Measurements from ENCODE around the gene BMPR1A. TPM values are rescaled to one million over a fixed set of nuclear protein-coding genes. Genes with fewer than 3 reads are reported as not detected.
A peak's percentile ranks its signal among the peaks of the same experiment; 100 is the strongest.
"Not testable (repeated sequence)": the region's sequence is repeated elsewhere in the genome, so short reads cannot be mapped to it uniquely, and the experiment has no call there.

The BMPR1A gene
- total RNA-seq, 2 donors from 2014 or later: 7.0 to 11.8 TPM

DNA sequence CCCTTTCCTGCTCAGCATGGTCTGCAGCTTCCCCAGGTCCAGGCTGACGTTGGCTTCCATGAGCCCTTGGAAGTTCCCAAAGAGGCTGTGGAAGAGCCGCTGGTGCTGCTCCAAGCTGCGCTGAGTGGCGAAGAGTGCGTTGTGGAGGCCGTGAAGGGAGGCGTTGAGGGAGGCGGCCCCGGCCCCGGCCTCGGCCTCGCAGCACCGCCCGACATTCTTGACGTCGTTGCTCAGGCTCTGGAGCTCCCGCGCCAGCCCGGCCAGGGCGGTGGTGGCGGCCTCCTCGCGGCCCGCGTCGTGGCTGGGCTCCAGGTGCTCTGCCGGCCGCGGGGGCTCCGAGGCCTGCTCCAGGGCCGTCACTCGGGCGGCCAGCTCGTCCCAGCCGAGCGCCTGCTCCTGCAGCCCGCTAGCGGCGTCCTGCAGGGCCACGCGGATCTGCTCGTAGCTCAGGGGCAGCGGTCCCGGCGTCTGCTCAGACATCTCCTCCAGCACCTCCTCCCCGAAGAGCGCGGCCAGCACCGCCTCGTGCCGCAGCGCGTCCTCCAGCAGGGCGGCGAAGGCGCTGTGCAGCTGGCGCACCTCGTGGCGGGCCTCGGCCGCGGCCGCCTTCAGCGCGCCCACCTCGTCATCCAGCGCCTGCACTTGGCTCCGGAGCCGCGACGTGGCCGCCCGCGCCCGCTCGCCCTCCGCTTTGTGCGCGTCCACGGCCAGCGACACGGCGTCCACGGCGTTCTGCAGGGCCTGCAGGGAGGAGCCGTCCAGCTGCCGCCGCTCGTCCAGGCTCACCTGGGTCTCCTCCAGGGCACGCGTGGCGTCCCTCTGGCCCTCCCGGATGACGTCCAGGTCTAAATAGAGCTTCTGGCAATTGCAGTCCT, 186.3 kb downstream of the BMPR1A start:
- H3K4me1 Mint-ChIP-seq (ENCODE audit: low read depth): no peaks in the 10 kb centered on the region
- ATAC-seq (replicated peaks in 1 of 2) (no peak), DNase-seq (no peak)
- H3K27me3 Mint-ChIP-seq (ENCODE audit: low read depth): no peaks in the 10 kb centered on the region
- H3K36me3 Mint-ChIP-seq (ENCODE audit: insufficient read depth in 2 of 2): no peaks in the 10 kb centered on the region
- H3K27ac Mint-ChIP-seq: no peak overlapping the region
- H3K4me3 Mint-ChIP-seq: no peak overlapping the region
- no peaks in the 10 kb centered on the region for H3K9me3 Mint-ChIP-seq

DNA sequence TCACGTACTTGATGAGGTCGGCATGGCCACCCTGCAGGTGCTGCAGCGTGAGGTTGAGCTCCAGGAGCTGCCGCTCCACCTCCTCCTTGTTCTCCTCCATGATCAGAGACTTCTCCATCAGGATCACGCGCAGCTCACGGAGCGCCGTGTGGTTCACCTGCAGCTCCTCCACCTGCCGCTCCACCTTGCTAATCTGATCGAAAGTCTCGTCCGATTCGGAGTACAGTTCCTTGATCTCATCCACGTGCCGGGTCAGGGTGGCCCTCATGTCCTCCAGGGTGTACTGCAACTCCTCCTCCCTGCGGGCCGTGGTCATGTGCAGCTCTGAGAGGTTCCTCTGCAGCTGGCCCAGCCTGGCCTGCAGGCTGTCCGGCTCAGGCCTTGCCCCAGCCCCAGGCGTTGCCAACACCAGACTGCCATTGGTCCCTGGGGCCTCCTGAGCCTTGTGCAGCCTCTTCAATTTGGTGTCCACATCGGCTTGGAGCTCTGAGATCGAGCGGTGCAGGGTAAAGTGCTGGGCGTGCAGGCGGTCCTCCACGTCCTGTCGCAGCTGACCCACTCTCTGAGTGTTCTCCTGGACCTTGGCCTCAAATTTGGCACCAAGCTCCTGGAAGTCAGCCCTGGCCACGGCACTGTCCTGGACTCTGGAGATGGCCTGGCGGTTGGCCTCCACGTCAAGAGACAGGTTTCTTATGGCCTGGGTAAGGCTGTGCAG, 187.1 kb downstream of the BMPR1A start:
- DNase-seq (no peak), ATAC-seq (replicated peaks in 1 of 2) (no peak)
- peaks cover 0 to 2% of the 10 kb centered on the region in 2 donors for H3K36me3 Mint-ChIP-seq (ENCODE audit: insufficient read depth in 2 of 2)
- no peak overlapping the region for H3K27ac Mint-ChIP-seq
- H3K27me3 Mint-ChIP-seq (ENCODE audit: low read depth): no peaks in the 10 kb centered on the region
- no peaks in the 10 kb centered on the region for H3K9me3 Mint-ChIP-seq
- H3K4me3 Mint-ChIP-seq: no peak overlapping the region
- H3K4me1 Mint-ChIP-seq (ENCODE audit: low read depth): no peaks in the 10 kb centered on the region

- Mint-ChIP-seq H3K9me3 (no peaks in the 10 kb centered on the region), H3K4me1 (ENCODE audit: low read depth) (no peaks in the 10 kb centered on the region), H3K4me3 (no peak overlapping the region), H3K27me3 (ENCODE audit: low read depth) (no peaks in the 10 kb centered on the region), H3K36me3 (ENCODE audit: insufficient read depth in 2 of 2) (peaks cover 0 to 2% of the 10 kb centered on the region in 2 donors), H3K27ac (no peak overlapping the region)
- ATAC-seq (replicated peaks in 1 of 2) (no peak), DNase-seq (no peak)
These were observed 187.6 kb downstream of the BMPR1A start for GRCh38 chr10:86944031-86944419.

DNA sequence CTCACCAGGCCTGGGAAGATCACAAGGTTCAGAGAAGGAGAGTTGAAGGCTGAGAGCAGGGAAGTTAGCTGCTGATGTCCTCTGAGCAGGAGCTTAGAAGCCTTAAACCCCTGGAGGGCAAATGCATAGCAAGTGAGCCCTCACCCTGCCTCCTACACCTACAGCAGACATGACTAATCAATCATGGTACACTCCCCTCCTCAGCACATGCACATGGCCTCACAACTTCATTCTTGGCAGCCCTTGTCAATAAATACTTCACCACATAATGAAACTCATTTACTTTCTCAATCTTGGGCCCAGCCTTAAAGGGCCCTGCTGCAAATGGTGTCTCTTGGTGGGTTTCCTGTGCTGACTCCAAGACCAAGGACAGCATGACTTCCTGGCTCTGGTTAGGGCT, 188.1 kb downstream of the BMPR1A start:
- Mint-ChIP-seq H3K4me1 (ENCODE audit: low read depth) (no peaks in the 10 kb centered on the region), H3K27me3 (ENCODE audit: low read depth) (no peaks in the 10 kb centered on the region), H3K27ac (no peak overlapping the region), H3K4me3 (no peak overlapping the region), H3K36me3 (ENCODE audit: insufficient read depth in 2 of 2) (peaks cover 0 to 2% of the 10 kb centered on the region in 2 donors), H3K9me3 (no peaks in the 10 kb centered on the region)
- ATAC-seq (replicated peaks in 1 of 2) (peak in 1 of 2 donors; percentile 18), DNase-seq (no peak)

GRCh38 chr10:86944907-86945306, 188.5 kb downstream of the BMPR1A start:
- H3K4me3 Mint-ChIP-seq: no peak overlapping the region
- no peak overlapping the region for H3K27ac Mint-ChIP-seq
- H3K27me3 Mint-ChIP-seq (ENCODE audit: low read depth): no peaks in the 10 kb centered on the region
- ATAC-seq (replicated peaks in 1 of 2) (no peak), DNase-seq (no peak)
- H3K9me3 Mint-ChIP-seq: no peaks in the 10 kb centered on the region
- peaks cover 0 to 2% of the 10 kb centered on the region in 2 donors for H3K36me3 Mint-ChIP-seq (ENCODE audit: insufficient read depth in 2 of 2)
- peaks cover under 1% of the 10 kb centered on the region for H3K4me1 Mint-ChIP-seq (ENCODE audit: low read depth)

DNA sequence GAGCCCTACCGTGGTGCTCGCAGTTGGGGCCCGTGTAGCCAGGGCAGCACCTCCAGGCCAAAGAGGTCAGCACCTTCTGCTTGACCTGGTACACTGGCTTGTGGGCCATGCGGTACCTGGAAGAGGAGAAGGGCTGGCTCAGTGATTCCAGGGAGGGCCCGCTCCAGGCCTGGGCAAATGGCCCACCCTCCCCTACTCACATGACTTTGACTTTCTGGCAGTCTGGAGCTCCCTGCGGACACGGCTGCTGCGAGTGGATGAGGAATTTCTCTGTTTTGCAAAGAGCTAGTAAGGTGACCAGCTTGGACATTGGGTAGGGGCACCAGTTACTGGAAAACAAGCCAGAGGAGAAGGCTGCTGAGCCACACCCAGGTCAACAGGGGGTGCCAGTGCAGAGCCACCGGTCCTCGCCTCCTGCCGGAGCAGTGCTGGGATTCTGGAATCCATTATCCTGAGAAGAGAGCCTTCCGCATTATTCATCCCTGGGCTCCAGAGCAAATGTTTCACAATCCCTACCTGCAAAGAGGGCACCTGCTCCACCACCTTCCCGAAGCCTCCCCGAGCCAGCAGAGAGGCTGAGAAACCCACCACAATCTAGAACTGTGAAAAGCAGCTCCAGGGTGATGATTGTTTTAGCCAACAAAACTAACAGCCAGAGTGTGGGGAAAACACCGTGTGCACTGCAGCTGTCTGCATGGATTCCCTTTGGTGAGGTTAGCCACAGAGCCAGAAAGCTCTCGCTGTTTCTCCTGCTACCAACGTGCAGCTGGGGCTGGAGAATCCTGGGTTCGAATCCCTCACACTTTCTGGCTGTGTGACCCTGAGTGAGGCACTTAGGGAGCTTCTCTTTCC, 189.2 kb downstream of the BMPR1A start:
- no peaks in the 10 kb centered on the region for H3K27me3 Mint-ChIP-seq (ENCODE audit: low read depth)
- ATAC-seq (replicated peaks in 1 of 2): no peak

DNA sequence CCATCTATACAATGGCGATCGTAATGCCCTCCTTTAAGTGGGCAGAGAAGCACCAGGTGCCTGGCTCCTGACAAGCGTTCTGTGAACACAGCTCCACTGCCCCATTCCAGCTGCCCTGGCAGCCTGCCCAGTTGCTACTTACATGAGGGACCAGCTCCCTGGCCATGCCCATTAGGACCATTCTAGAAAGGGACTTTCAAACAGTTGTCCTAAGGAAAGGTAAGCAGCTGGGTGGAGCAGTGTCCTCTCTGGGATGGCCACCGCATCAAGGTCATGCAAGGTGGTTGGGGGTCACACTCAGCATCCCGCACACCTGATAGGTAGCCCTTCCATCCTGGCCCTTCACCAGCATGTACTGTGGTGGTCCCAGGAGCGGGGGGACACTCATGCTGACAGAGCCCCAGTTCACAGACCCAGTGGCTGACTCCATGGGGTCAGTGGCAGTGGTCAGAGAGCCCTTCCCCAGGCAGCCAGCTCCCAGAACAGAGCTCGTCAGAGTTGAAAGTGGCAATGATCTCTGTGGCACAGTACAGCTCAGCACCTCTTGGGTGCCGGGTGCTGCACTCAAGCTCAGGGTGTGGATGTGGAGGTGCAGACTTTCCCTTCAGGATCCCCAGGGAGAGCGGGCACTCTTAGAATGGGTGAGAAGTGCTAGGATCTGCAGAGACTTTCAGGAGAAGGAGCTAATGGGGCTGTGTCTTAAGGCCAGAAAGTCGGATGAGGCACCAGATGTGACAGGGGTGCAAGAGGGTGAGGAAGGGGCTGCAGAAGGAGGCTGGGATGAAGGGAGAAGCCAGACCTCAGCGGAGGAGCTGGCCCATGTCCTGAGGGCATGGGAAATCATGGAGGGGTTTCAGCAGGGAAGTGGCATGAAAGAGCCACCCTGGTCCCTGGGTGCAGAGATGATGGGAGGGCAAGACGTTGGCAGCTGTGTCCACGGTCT, 190.1 kb downstream of the BMPR1A start:
- DNase-seq (no peak), ATAC-seq (replicated peaks in 1 of 2) (no peak)
- no peak overlapping the region for H3K27ac Mint-ChIP-seq

More for the DNA sequence above, 189.2 kb downstream of the BMPR1A start:
- Mint-ChIP-seq H3K27ac (no peak overlapping the region), H3K36me3 (ENCODE audit: insufficient read depth in 2 of 2) (peaks cover 1 to 2% of the 10 kb centered on the region in 2 donors), H3K9me3 (peaks cover 0 to 1% of the 10 kb centered on the region in 2 donors), H3K4me3 (no peak overlapping the region), H3K4me1 (ENCODE audit: low read depth) (peaks cover 7% of the 10 kb centered on the region)
- no peak for DNase-seq

DNA sequence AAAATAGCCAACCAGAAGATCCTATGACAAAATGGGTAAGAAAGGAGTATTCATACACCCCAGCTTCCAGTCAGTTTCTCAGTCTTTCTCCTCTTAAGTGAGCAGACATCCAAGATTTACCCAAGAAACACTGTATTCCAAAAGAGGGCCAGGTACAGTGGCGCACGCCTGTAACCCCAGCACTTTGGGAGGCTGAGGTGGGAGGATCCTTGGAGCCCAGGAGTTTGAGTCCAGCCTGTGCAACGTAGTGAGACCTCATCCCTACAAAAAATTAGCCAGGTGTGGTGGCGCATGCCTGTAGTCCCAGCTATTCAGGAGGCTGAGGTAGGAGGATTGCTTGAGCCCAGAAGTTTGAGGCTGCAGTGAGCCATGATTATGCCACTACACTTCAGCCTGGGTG, 191.4 kb downstream of the BMPR1A start:
- ATAC-seq (replicated peaks in 1 of 2); H3K9me3 Mint-ChIP-seq; H3K4me3 Mint-ChIP-seq; H3K4me1 Mint-ChIP-seq (ENCODE audit: low read depth); H3K27ac Mint-ChIP-seq; DNase-seq; H3K27me3 Mint-ChIP-seq (ENCODE audit: low read depth): not testable (repeated sequence)
- peaks cover 3 to 12% of the 10 kb centered on the region in 2 donors for H3K36me3 Mint-ChIP-seq (ENCODE audit: insufficient read depth in 2 of 2)

More for the DNA sequence above, 190.1 kb downstream of the BMPR1A start:
- Mint-ChIP-seq H3K4me1 (ENCODE audit: low read depth) (peaks cover 10% of the 10 kb centered on the region), H3K9me3 (peaks cover 0 to 1% of the 10 kb centered on the region in 2 donors), H3K27me3 (ENCODE audit: low read depth) (no peaks in the 10 kb centered on the region), H3K36me3 (ENCODE audit: insufficient read depth in 2 of 2) (peaks cover 1 to 2% of the 10 kb centered on the region in 2 donors), H3K4me3 (no peak overlapping the region)

- Mint-ChIP-seq H3K4me3 (no peak overlapping the region), H3K4me1 (ENCODE audit: low read depth) (peaks cover 10% of the 10 kb centered on the region), H3K27ac (no peak overlapping the region), H3K27me3 (ENCODE audit: low read depth) (no peaks in the 10 kb centered on the region), H3K9me3 (peaks cover 5 to 6% of the 10 kb centered on the region in 2 donors), H3K36me3 (ENCODE audit: insufficient read depth in 2 of 2) (peaks cover 3 to 12% of the 10 kb centered on the region in 2 donors)
- no peak for ATAC-seq (replicated peaks in 1 of 2)
- no peak for DNase-seq
These were observed 193.9 kb downstream of the BMPR1A start for GRCh38 chr10:86950349-86950748.

DNA sequence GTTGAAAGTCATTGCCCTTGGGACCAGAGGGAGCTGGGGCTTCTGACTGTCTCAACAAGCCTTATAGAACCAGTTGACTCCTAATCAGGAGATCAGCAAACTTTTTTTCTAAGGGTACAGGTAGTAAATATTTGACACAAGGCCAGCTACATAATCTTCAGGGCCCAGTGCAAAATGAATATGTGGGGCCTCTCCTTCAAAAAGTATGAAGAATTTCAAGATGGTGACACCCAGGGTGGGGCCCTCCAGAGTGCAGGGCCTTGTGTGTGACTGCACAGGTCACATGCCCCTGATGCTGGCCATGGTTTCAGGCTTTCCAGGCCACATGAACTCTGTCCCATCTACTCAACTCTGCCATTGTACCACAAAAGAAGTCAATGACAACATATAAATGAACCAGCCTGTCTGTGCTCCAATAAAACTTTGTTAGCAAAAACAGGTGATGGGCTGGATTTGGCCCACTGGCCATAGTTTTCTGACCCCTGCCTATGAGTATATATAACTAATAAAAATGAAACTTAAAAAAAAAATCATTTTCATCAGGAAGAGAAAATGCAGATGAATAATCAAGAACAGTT, 194.9 kb downstream of the BMPR1A start:
- Mint-ChIP-seq H3K4me1 (ENCODE audit: low read depth) (peaks cover 10% of the 10 kb centered on the region), H3K4me3 (no peak overlapping the region), H3K36me3 (ENCODE audit: insufficient read depth in 2 of 2) (peaks cover 3 to 12% of the 10 kb centered on the region in 2 donors), H3K27me3 (ENCODE audit: low read depth) (no peaks in the 10 kb centered on the region), H3K27ac (no peak overlapping the region), H3K9me3 (peaks cover 5 to 6% of the 10 kb centered on the region in 2 donors)
- ATAC-seq (replicated peaks in 1 of 2) (no peak), DNase-seq (no peak)

DNA sequence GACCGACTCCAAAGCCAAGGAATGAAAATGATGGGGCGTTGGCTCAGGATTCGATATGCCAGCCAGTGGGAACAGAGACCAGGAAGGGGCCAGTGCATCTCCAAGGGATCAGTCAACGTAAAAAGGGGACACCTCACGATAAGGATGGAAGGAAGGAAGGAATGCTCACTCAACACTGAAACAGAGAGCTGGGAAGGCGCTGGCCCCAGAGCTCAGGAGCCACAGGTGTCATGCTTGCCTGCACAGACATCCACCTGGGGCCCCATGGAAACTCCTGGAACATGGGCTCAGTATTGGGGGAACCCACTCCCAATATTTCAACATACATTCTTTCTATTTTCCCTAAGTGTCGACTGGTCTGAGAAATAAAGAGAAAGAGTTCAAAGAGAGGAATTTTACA, 195.7 kb downstream of the BMPR1A start:
- ATAC-seq (replicated peaks in 1 of 2) (no peak), DNase-seq (no peak)
- H3K4me1 Mint-ChIP-seq (ENCODE audit: low read depth): peaks cover 10% of the 10 kb centered on the region
- no peak overlapping the region for H3K4me3 Mint-ChIP-seq
- peaks cover 3 to 12% of the 10 kb centered on the region in 2 donors for H3K36me3 Mint-ChIP-seq (ENCODE audit: insufficient read depth in 2 of 2)
- peaks cover 5 to 6% of the 10 kb centered on the region in 2 donors for H3K9me3 Mint-ChIP-seq
- H3K27me3 Mint-ChIP-seq (ENCODE audit: low read depth): no peaks in the 10 kb centered on the region
- H3K27ac Mint-ChIP-seq: no peak overlapping the region

DNA sequence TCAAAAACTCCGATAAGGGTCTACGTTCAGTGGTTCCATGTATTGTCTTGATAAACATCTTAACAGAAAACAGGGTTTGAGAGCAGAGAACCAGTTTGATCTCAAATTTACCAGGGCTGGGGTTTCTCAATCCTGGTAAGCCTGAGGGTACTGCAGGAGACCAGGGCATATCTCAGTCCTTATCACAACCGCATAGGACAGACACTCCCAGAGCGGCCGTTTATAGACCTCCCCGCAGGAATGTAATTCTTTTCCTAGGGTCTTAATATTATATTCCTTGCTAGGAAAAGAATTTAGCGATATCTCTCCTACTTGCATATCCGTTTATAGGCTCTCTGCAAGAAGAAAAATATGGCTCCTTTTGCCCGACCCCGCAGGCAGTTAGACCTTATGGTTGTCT, 196.3 kb downstream of the BMPR1A start:
- H3K9me3 Mint-ChIP-seq; H3K4me1 Mint-ChIP-seq (ENCODE audit: low read depth); DNase-seq; H3K27ac Mint-ChIP-seq; H3K27me3 Mint-ChIP-seq (ENCODE audit: low read depth); ATAC-seq (replicated peaks in 1 of 2); H3K4me3 Mint-ChIP-seq: not testable (repeated sequence)
- peaks cover 3 to 12% of the 10 kb centered on the region in 2 donors for H3K36me3 Mint-ChIP-seq (ENCODE audit: insufficient read depth in 2 of 2)

All from activated T-cell treated with anti-CD3 and anti-CD28 coated beads, Interleukin-2, amount 50 U/mL, for 72 hours (primary cell).